Activated naive CD4-positive, alpha-beta T cell treated with anti-CD3 and anti-CD28 coated beads, Interleukin-2, amount 10 ng/mL, durations not matched to agents 7 days and 5 days (primary cell): Measurements from ENCODE around the gene KCNRG.
"Not testable (repeated sequence)": the region's sequence is repeated elsewhere in the genome, so short reads cannot be mapped to it uniquely, and the experiment has no call there.

Experiments used
- CTCF ChIA-PET: fragments of 350-600 bp; sonication (Branson Sonifier 250); formaldehyde crosslinking; loops from one replicate; lab custom pipeline; 2021; ENCODE audit warnings: antibody characterized with exemption; lab: Charles Lee
- DNase-seq: peaks from one replicate; pipeline ENCODE4 v3.0.0-alpha.2; 2020
- H3K27ac Mint-ChIP-seq: one replicate; pipeline ENCODE4 v1.8.0; 2021; ENCODE audit warnings: mild to moderate bottlenecking, moderate library complexity, mixed read lengths
- H3K27me3 Mint-ChIP-seq: one replicate; pipeline ENCODE4 v1.8.0; 2021; ENCODE audit warnings: mild to moderate bottlenecking, mixed read lengths
- H3K36me3 Mint-ChIP-seq: one replicate; pipeline ENCODE4 v1.8.0; 2021; ENCODE audit warnings: mixed read lengths
- H3K4me1 Mint-ChIP-seq: one replicate; pipeline ENCODE4 v1.8.0; 2021; ENCODE audit warnings: mixed read lengths
- H3K4me3 Mint-ChIP-seq: one replicate; pipeline ENCODE4 v1.8.0; 2021; ENCODE audit warnings: mild to moderate bottlenecking, moderate library complexity, mixed read lengths
- H3K9me3 Mint-ChIP-seq: one replicate; pipeline ENCODE4 v1.8.0; 2021; ENCODE audit warnings: mixed read lengths

Gene KCNRG, protein sequence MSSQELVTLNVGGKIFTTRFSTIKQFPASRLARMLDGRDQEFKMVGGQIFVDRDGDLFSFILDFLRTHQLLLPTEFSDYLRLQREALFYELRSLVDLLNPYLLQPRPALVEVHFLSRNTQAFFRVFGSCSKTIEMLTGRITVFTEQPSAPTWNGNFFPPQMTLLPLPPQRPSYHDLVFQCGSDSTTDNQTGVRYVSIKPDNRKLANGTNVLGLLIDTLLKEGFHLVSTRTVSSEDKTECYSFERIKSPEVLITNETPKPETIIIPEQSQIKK

DNA sequence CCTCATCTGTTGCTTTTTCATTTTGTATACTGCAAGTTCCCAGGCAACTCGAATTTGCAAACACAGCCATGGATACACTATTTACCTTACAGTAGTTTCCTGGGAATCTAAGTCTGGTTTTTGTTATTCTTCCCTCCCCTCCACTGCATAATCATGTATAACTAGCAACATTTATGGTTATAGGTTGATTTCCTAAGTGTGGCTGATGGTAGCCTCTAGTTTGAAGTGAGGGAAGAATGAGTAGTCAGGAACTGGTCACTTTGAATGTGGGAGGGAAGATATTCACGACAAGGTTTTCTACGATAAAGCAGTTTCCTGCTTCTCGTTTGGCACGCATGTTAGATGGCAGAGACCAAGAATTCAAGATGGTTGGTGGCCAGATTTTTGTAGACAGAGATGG lies at the start of gene KCNRG:
TSS of gene KCNRG (plus strand) at position 187 of the 400 bp plus-strand sequence. CDS start at position 237, 50 bp downstream.
- Mint-ChIP-seq H3K9me3 (no peaks in the 10 kb centered on the region), H3K4me1 (no peaks in the 10 kb centered on the region), H3K36me3 (peaks cover 67% of the 10 kb centered on the region), H3K4me3 (no peak within 1 kb of the TSS), H3K27ac (no peak within 1 kb of the TSS), H3K27me3 (no peaks in the 10 kb centered on the region)
- no peak for DNase-seq
- CTCF ChIA-PET = no interaction called here

DNA sequence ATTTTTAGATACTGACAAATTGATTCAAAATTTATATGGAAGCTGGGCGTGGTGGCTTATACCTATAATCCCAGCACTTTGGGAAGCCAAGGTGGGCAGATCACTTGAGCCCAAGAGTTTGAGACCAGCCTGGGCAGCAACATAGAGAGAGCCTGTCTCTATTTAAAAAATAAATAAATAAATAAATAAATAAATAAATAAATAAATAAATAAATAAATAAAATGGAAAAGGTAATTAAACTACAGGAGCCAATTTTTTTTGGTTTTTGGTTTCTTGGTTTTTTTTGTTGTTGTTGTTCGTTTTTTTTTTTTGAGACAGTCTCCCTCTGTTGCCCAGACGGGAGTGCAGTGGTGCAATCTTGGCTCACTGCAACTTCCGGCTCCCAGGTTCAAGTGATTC lies 47.8 kb upstream of the KCNRG start:
- Mint-ChIP-seq H3K27me3 (no peaks in the 10 kb centered on the region), H3K27ac (no peak overlapping the region), H3K9me3 (peaks cover 8% of the 10 kb centered on the region), H3K4me3 (no peak overlapping the region), H3K36me3 (peaks cover 27% of the 10 kb centered on the region), H3K4me1 (no peaks in the 10 kb centered on the region)
- CTCF ChIA-PET = no interaction called here
- DNase-seq = no peak

DNA sequence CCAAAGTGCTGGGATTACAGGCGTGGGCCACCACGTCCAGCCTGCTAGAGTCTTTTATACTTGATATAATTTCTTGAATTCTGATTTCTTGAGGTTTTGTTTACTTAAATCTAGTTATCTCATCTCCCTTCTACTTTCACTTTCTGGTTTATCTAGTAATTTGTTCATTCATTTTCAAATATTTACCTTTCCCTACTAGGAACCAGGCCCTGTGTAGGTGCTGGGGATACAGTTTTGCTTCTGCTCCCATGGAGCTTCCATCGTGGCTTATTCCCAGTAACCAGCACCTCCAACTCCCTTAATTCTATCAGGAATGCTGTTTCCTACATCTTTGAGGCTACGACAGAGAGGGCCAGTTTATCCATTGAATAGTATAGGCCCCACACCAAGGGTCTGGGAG lies 42.5 kb upstream of the KCNRG start:
- Mint-ChIP-seq H3K4me1 (peaks cover 4% of the 10 kb centered on the region), H3K4me3 (no peak overlapping the region), H3K27ac (peak overlapping the region; percentile 52), H3K27me3 (no peaks in the 10 kb centered on the region), H3K9me3 (no peaks in the 10 kb centered on the region), H3K36me3 (peaks cover 7% of the 10 kb centered on the region)
- no peak for DNase-seq
- CTCF ChIA-PET = interaction anchor here (0.7 to 1.2 kb wide), 2 partner anchors 939 to 1097 kb away, joined by 3 read pairs; no protein-coding TSS in a partner anchor

DNA sequence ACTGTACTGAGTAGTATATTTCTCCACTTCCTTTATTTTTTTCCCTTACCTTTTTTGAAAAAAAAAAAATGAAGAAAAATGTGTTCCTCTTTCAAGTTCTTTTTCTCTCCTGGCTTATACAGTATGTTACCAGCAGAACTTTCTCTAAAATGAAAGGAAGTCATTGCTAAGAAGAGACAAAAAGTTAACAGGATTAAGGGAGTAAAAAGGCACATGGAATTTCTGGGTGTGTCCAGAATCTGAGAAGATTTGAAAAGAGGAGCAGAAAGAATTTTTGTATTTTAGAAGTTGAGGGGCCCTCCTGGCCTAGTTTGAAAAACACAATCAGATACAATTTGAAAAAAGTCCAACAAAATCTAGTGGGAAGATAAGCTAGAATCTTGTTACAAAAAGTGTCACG lies 39.4 kb upstream of the KCNRG start:
- peaks cover 3% of the 10 kb centered on the region for H3K36me3 Mint-ChIP-seq
- H3K9me3 Mint-ChIP-seq = no peaks in the 10 kb centered on the region
- peaks cover 7% of the 10 kb centered on the region for H3K27me3 Mint-ChIP-seq
- H3K27ac Mint-ChIP-seq = no peak overlapping the region
- H3K4me3 Mint-ChIP-seq = no peak overlapping the region
- peaks cover 4% of the 10 kb centered on the region for H3K4me1 Mint-ChIP-seq
- no peak for DNase-seq
- CTCF ChIA-PET = interaction anchor here (0.6 to 3.0 kb wide), 10 partner anchors 23 to 1150 kb away, joined by 3 to 24 read pairs (median 4); partner anchors contain the start of gene SPRYD7

DNA sequence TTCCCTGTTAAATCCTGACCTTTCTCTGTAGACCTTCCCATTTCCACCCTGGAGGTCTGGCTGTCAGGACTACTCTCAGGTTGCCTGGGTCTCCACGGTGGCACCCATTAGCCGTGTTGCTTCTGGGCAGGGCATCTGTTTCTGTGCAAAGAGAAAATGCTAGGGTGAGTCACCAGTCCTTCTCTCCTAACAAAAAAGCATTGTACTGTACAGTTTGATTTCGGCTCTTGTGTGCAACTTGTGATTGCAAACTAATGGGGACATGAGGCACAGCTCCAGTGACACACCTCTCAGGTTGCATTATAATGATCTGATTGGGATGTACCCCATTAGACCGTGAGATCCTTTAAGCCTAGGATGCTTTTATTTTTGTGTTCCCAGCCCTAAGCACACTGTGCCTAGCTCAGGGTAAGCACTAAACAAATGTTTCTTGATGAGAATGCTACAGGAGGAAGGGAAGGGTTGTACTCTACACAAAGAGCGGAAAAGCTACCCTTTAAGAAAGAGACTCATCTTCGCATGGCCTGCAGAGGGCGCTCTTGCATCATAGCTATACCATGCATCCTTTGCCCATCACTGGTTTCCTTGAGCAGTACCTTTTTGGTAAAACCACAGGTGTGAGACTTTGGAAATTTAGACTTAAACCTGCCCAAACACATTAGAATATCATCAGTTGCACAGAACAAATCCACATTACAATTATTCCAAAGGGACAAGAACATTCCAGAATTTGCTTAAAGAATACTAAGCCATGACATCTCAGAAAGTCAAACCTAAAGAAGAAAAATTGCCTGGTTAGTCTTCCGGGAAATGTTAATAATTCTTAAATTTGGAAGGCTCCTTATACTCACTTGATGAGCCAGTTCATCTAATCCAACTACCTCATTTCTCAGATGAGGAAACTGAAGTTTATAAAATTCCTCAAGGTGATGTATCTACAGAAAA lies 38.7 kb upstream of the KCNRG start:
- Mint-ChIP-seq H3K27ac (no peak overlapping the region), H3K27me3 (peaks cover 7% of the 10 kb centered on the region), H3K4me1 (peaks cover 4% of the 10 kb centered on the region), H3K36me3 (peaks cover 6% of the 10 kb centered on the region), H3K4me3 (no peak overlapping the region), H3K9me3 (no peaks in the 10 kb centered on the region)
- CTCF ChIA-PET = interaction anchor here (0.6 to 3.0 kb wide), 15 partner anchors 12 to 1095 kb away, joined by 3 to 24 read pairs (median 4); partner anchors contain the start of gene SPRYD7
- DNase-seq = peak; percentile 83

DNA sequence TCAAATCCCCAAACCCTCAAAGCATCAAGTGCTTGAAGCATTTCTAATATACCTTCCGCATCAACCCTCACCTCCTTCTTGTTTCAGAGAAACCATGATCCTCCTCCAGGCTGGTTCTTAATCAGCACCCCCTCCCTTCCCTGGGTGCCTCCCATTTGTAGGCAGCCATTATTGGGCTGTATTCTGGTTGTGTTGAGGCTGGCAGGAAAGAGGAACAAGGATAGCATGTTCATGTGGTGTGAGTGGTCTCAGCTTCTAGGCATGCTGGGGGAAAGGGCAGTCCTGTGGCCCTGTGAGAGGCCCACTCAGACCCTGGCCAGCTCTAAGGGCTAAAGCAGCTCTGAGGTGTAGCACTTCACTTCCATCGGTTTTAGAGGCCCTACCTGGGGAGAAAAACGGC lies 37.3 kb upstream of the KCNRG start:
- H3K9me3 Mint-ChIP-seq = no peaks in the 10 kb centered on the region
- H3K4me1 Mint-ChIP-seq = peaks cover 2% of the 10 kb centered on the region
- CTCF ChIA-PET = interaction anchor here (1.0 to 3.0 kb wide), 6 partner anchors 14 to 1091 kb away, joined by 3 to 24 read pairs (median 6); partner anchors contain the start of gene TRIM13
- peaks cover 7% of the 10 kb centered on the region for H3K27me3 Mint-ChIP-seq
- H3K27ac Mint-ChIP-seq = no peak overlapping the region
- H3K36me3 Mint-ChIP-seq = peaks cover 12% of the 10 kb centered on the region
- no peak for DNase-seq
- no peak overlapping the region for H3K4me3 Mint-ChIP-seq

DNA sequence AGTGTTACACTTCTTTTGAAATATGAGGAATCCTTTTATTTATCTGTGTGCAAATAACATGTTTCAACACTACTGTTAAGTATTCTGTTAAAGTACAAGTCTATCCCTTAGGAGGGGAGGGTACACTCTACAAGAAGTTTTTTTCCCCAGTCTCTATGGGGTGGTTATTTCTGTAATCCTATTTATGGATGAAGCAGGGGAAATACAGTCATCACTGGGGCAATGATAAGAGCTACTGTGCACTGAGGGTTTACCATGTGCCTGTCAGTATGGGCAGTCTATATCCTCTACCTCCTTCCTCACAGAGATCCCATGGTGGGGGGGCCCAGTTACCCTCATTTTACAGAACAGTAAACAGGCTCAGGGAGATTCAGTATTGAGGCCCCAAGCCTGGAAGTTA lies 35.0 kb upstream of the KCNRG start:
- peaks cover 19% of the 10 kb centered on the region for H3K36me3 Mint-ChIP-seq
- no peak for DNase-seq
- no peaks in the 10 kb centered on the region for H3K9me3 Mint-ChIP-seq

DNA sequence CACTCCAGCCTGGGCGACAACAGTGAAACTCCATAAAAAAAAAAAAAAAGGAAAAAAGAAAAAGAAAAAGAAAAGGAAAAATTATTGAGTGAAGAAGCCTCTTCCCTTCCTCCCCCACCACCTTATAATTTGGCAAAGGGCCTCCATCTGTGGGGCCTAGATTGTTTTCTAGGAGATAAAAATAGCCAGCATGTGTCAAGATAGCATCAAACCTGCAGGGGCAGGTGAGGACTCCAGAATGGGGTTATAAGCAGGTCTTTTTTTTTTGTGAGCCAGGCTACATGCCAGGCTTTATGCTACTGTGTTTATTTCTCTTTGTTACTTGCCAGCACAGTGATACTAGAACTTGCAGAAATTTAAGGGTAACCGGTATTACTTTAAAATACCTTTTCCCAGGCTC lies 30.1 kb upstream of the KCNRG start:
- no peak for DNase-seq
- Mint-ChIP-seq H3K27ac (no peak overlapping the region), H3K4me3 (no peak overlapping the region), H3K4me1 (no peaks in the 10 kb centered on the region), H3K9me3 (no peaks in the 10 kb centered on the region), H3K36me3 (peaks cover 44% of the 10 kb centered on the region), H3K27me3 (no peaks in the 10 kb centered on the region)
- CTCF ChIA-PET = no interaction called here

More for the DNA sequence above, 35.0 kb upstream of the KCNRG start:
- Mint-ChIP-seq H3K27me3 (peaks cover 7% of the 10 kb centered on the region), H3K4me3 (no peak overlapping the region), H3K4me1 (peaks cover 2% of the 10 kb centered on the region), H3K27ac (no peak overlapping the region)
- CTCF ChIA-PET = interaction anchor here (0.8 to 0.9 kb wide), 2 partner anchors 146 to 1085 kb away, joined by 3 read pairs; no protein-coding TSS in a partner anchor

DNA sequence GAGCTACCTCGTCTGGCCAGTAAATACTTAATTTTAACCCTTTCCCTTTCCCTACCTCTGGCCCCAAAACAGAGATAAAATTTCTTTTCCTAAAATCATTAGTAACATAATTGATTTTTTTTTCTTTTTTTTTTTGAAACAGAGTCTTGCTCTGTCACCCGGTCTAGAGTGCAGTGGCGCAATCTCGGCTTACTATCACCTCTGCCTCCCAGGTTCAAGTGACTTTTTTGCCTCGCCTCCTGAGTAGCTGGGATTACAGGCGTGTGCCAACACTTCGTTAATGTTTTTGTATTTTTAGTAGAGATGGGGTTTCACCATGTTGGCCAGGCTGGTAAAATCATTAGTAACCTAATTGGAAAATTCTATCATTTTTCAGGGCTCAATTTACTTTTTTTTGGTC lies 28.8 kb upstream of the KCNRG start:
- Mint-ChIP-seq H3K4me3 (no peak overlapping the region), H3K36me3 (peaks cover 43% of the 10 kb centered on the region), H3K27ac (no peak overlapping the region), H3K9me3 (no peaks in the 10 kb centered on the region), H3K27me3 (no peaks in the 10 kb centered on the region), H3K4me1 (no peaks in the 10 kb centered on the region)
- DNase-seq = no peak
- CTCF ChIA-PET = no interaction called here

DNA sequence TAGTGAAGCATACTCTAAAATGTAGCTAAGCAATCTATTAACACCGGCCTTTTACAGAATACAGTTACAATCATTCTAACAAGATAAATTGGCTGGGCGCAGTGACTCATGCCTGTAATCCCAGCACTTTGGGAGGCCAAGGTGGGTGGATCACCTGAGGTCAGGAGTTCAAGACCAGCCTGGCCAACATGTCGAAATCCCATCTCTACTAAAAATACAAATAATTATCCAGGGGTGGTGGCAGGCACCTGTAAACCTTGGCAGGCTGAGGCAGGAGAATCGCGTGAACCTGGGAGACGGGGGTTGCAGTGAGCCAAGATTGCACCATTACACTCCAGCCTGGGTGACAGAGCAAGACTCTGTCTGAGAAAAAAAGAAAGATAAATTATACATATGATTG lies 24.6 kb upstream of the KCNRG start:
- H3K27ac Mint-ChIP-seq, CTCF ChIA-PET, H3K4me3 Mint-ChIP-seq, DNase-seq, H3K4me1 Mint-ChIP-seq, H3K27me3 Mint-ChIP-seq, H3K9me3 Mint-ChIP-seq: not testable (repeated sequence)
- H3K36me3 Mint-ChIP-seq = peaks cover 45% of the 10 kb centered on the region

DNA sequence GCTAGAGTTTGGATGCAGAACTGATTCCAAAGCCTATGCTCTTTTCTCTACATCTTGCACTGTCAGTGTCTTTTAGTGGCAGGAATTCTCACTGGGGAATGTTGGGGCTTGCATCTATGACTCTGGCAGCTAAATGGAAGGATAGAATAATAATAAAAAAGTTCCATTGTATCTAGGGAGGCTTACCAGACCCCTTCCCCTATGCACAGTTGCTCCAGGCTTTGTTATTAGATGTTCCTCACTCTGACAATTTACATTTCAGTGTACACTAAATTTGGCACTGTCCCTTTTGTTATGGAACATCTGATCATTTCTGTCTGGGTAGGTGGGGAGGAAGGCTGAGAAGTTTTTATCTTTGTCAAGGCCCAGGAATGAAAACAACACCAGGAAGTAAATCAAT lies 22.1 kb upstream of the KCNRG start:
- Mint-ChIP-seq H3K4me1 (peaks cover 13% of the 10 kb centered on the region), H3K27me3 (no peaks in the 10 kb centered on the region), H3K4me3 (no peak overlapping the region), H3K36me3 (peaks cover 43% of the 10 kb centered on the region), H3K27ac (no peak overlapping the region), H3K9me3 (no peaks in the 10 kb centered on the region)
- CTCF ChIA-PET = interaction anchor here (0.9 kb wide), 1 partner anchor 17 kb away, joined by 3 read pairs; no protein-coding TSS in a partner anchor
- DNase-seq = no peak

DNA sequence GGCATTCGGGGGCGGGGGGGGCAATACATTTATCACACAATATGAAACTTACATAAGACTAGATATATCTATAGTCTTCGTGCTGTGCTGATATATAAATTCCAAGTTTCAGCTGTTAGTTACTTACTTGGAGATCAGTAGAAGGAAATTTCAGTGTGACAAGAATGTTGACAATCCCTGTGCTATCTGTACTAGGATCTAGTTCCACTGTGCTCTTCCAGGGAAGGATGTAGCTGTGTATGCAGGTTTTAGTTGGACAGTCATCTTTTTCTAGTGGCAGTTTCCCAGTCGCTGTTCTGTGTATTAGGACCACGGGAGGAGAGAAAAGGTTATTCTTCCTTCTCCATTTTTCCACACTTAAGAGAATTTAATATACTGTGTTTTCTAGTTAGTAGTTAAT lies 21.6 kb upstream of the KCNRG start:
- Mint-ChIP-seq H3K27me3 (no peaks in the 10 kb centered on the region), H3K27ac (no peak overlapping the region), H3K4me1 (peaks cover 19% of the 10 kb centered on the region), H3K4me3 (no peak overlapping the region), H3K9me3 (no peaks in the 10 kb centered on the region), H3K36me3 (peaks cover 45% of the 10 kb centered on the region)
- no peak for DNase-seq
- CTCF ChIA-PET = interaction anchor here (0.9 kb wide), 1 partner anchor 17 kb away, joined by 3 read pairs; no protein-coding TSS in a partner anchor

DNA sequence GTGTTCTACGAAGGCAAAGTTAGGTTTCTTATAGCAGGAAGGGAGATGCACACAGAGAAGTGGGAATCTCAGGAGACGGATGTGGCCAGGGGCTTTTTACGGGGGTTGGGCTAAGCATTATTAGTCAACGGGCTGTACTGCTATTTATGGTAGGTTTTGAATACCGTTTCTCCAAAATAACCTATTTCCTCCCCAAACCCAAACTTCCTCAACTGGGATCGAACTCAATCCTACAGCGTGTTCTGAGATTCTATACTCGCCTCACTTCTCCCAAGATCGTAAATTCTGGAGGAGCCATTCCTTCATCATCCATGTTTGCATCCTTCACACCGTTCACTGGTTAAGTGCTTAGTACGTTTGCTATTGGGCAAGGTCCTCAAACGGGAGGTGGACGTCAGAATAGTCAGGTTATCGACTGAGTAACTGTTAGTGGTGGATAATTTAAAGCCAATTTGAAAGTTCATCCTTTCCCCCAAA lies 19.6 kb upstream of the KCNRG start:
- Mint-ChIP-seq H3K27me3 (no peaks in the 10 kb centered on the region), H3K27ac (peak overlapping the region; percentile 71), H3K4me3 (peak overlapping the region; percentile 66), H3K4me1 (peaks cover 37% of the 10 kb centered on the region), H3K9me3 (no peaks in the 10 kb centered on the region), H3K36me3 (peaks cover 45% of the 10 kb centered on the region)
- DNase-seq = no peak
- CTCF ChIA-PET = no interaction called here
